ENCODE measurements around the gene ANKRD63.

- TF ChIP-seq POLR2AphosphoS5 (IDR thresholded peaks at IDR 0.05; ENCODE audit: low read depth, low read length) (no peak), TAF1 (IDR thresholded peaks at IDR 0.05; ENCODE audit: borderline replicate concordance, insufficient read depth, low read length) (no peak)
- TF ChIP-seq, protein P1, sequence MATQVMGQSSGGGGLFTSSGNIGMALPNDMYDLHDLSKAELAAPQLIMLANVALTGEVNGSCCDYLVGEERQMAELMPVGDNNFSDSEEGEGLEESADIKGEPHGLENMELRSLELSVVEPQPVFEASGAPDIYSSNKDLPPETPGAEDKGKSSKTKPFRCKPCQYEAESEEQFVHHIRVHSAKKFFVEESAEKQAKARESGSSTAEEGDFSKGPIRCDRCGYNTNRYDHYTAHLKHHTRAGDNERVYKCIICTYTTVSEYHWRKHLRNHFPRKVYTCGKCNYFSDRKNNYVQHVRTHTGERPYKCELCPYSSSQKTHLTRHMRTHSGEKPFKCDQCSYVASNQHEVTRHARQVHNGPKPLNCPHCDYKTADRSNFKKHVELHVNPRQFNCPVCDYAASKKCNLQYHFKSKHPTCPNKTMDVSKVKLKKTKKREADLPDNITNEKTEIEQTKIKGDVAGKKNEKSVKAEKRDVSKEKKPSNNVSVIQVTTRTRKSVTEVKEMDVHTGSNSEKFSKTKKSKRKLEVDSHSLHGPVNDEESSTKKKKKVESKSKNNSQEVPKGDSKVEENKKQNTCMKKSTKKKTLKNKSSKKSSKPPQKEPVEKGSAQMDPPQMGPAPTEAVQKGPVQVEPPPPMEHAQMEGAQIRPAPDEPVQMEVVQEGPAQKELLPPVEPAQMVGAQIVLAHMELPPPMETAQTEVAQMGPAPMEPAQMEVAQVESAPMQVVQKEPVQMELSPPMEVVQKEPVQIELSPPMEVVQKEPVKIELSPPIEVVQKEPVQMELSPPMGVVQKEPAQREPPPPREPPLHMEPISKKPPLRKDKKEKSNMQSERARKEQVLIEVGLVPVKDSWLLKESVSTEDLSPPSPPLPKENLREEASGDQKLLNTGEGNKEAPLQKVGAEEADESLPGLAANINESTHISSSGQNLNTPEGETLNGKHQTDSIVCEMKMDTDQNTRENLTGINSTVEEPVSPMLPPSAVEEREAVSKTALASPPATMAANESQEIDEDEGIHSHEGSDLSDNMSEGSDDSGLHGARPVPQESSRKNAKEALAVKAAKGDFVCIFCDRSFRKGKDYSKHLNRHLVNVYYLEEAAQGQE (IDR thresholded peaks at IDR 0.05; ENCODE audit: insufficient read depth in 1 of 2, low read depth in 2 of 2, low read length in 2 of 2) = no peak
Measured at GRCh38 chr15:40290918-40291574, 8.2 kb upstream of the ANKRD63 start.

All from PFSK-1 (cell line).